IMR-90 (cell line): Measurements from ENCODE around the gene KCTD5. TPM values are rescaled to one million over a fixed set of nuclear protein-coding genes. Genes with fewer than 3 reads are reported as not detected.
"Not testable (repeated sequence)": the region's sequence is repeated elsewhere in the genome, so short reads cannot be mapped to it uniquely, and the experiment has no call there.

Experiments
- ATAC-seq: fragments of 200-7000 bp; cut with Tn5 transposase; 2 replicates; pipeline ENCODE4 v1.9.1; 2020; ENCODE audit warnings: low read depth, mild to moderate bottlenecking, moderate library complexity
- BruUV-seq: library from RNA; stranded (reverse); fragments of 400-500 nt; replicated peaks from 2 replicates; lab custom pipeline; 2021; lab: Mats Ljungman, UMichigan
- CTCF ChIA-PET: fragments of 300-600 bp; formaldehyde crosslinking; extraction: SDS; loops from one replicate; lab custom pipeline; 2021; ENCODE audit warnings: antibody characterized with exemption; lab: Yijun Ruan, JAX
- POLR2A ChIA-PET: fragments of 300-600 bp; sonication (Branson Sonifier 250); formaldehyde crosslinking; loops from one replicate; lab custom pipeline; 2022; ENCODE audit warnings: antibody characterized with exemption; ENCODE audit not compliant: unreplicated experiment; lab: Charles Lee
- DNase-seq: peaks from one replicate; pipeline ENCODE4 v3.0.0; 2013
- H2AFZ ChIP-seq: replicated peaks from 2 replicates; pipeline ENCODE3; 2013; ENCODE audit warnings: low read length, mild to moderate bottlenecking; ENCODE audit not compliant: poor library complexity
- H2AK5ac ChIP-seq: 2 replicates; pipeline ENCODE4 v1.6.1; 2013; ENCODE audit warnings: low read depth, low read length, inconsistent platforms
- H2AK9ac ChIP-seq: replicated peaks from 2 replicates; pipeline ENCODE3; 2013; ENCODE audit warnings: mild to moderate bottlenecking, low read depth, low read length, moderate library complexity; ENCODE audit not compliant: poor library complexity
- H2BK120ac ChIP-seq: 2 replicates; pipeline ENCODE4 v1.6.1; 2013; ENCODE audit warnings: low read depth, low read length, inconsistent platforms
- H2BK15ac ChIP-seq: 3 replicates; pipeline ENCODE4 v1.6.1; 2013; ENCODE audit warnings: low read depth, low read length, inconsistent platforms
- H2BK20ac ChIP-seq: 2 replicates; pipeline ENCODE4 v1.6.1; 2013; ENCODE audit warnings: low read depth, mild to moderate bottlenecking, inconsistent platforms, low read length, moderate library complexity
- H2BK5ac ChIP-seq: 2 replicates; pipeline ENCODE4 v1.6.1; 2013; ENCODE audit warnings: mild to moderate bottlenecking, low read depth, low read length, inconsistent platforms; ENCODE audit not compliant: poor library complexity, severe bottlenecking
- H3K14ac ChIP-seq: replicated peaks from 2 replicates; pipeline ENCODE4 v1.6.1; 2013; ENCODE audit warnings: low read depth, low read length, inconsistent platforms
- H3K18ac ChIP-seq: 2 replicates; pipeline ENCODE4 v1.6.1; 2013; ENCODE audit warnings: low read depth, low read length, control low read depth
- H3K23ac ChIP-seq: 2 replicates; pipeline ENCODE4 v1.6.1; 2013; ENCODE audit warnings: low read depth, low read length, inconsistent platforms
- H3K27ac ChIP-seq: 2 replicates; pipeline ENCODE4 v1.5.1; 2013; ENCODE audit warnings: mild to moderate bottlenecking, control low read depth, low read length; ENCODE audit not compliant: insufficient read depth
- H3K27me3 ChIP-seq: 2 replicates; pipeline ENCODE4 v1.6.1; 2013; ENCODE audit warnings: low read length; ENCODE audit not compliant: control insufficient read depth, insufficient read depth
- H3K36me3 ChIP-seq: 2 replicates; pipeline ENCODE4 v1.6.1; 2013; ENCODE audit warnings: low read length, mixed read lengths; ENCODE audit not compliant: control insufficient read depth, insufficient read depth
- H3K4ac ChIP-seq: 2 replicates; pipeline ENCODE4 v1.6.1; 2013; ENCODE audit warnings: low read depth, low read length, inconsistent platforms
- H3K4me1 ChIP-seq: 2 replicates; pipeline ENCODE4 v1.6.1; 2013; ENCODE audit warnings: low read length, mixed read lengths; ENCODE audit not compliant: control insufficient read depth, insufficient read depth
- H3K4me2 ChIP-seq: 2 replicates; pipeline ENCODE4 v1.6.1; 2013; ENCODE audit warnings: low read depth, mild to moderate bottlenecking, control low read depth, low read length, moderate library complexity
- H3K4me3 ChIP-seq: 2 replicates; pipeline ENCODE4 v1.5.1; 2013; ENCODE audit warnings: low read depth, mild to moderate bottlenecking, control low read depth, low read length, moderate library complexity; ENCODE audit not compliant: insufficient read depth
- H3K56ac ChIP-seq: 2 replicates; pipeline ENCODE4 v1.6.1; 2013; ENCODE audit warnings: low read length, inconsistent platforms; ENCODE audit not compliant: insufficient read depth; ENCODE audit errors: extremely low read depth
- H3K79me1 ChIP-seq, 2 experiments: 2 replicates each; pipeline ENCODE4 v1.6.1; 2013; ENCODE audit warnings: low read length in 2 of 2, inconsistent platforms in 1 of 2, low read depth in 1 of 2
- H3K9ac ChIP-seq: 2 replicates; pipeline ENCODE4 v1.6.1; 2013; ENCODE audit warnings: low read depth, low read length, control low read depth
- H3K9me1 ChIP-seq: 2 replicates; pipeline ENCODE4 v1.6.1; 2013; ENCODE audit warnings: low read length, inconsistent platforms; ENCODE audit not compliant: insufficient read depth
- H3K9me3 ChIP-seq: 2 replicates; pipeline ENCODE4 v1.6.1; 2013; ENCODE audit warnings: low read length; ENCODE audit not compliant: control insufficient read depth, insufficient read depth
- H4K20me1 ChIP-seq: 2 replicates; pipeline ENCODE4 v1.6.1; 2013; ENCODE audit warnings: low read length, inconsistent platforms; ENCODE audit not compliant: insufficient read depth
- H4K5ac ChIP-seq: 2 replicates; pipeline ENCODE4 v1.6.1; 2013; ENCODE audit warnings: mild to moderate bottlenecking, low read depth, low read length, control low read depth
- H4K8ac ChIP-seq, 2 experiments: 2 replicates each; pipeline ENCODE4 v1.6.1; 2013; ENCODE audit warnings: low read depth in 2 of 2, low read length in 2 of 2, control low read depth in 1 of 2, inconsistent platforms in 1 of 2
- H4K91ac ChIP-seq: 2 replicates; pipeline ENCODE4 v1.6.1; 2013; ENCODE audit warnings: low read depth, low read length, inconsistent platforms; ENCODE audit not compliant: insufficient read depth
- WGBS, 2 experiments: methylation state at CpG; one replicate each; pipeline versions ENCODE4 v1.1.5 to v1.1.7; 2013; ENCODE audit warnings: missing lambda C conversion rate in 2 of 2; ENCODE audit not compliant: insufficient read length in 1 of 2; ENCODE audit errors: extremely low coverage in 2 of 2; 5-methylcytosine and 5-hydroxymethylcytosine counted together
- dilution Hi-C: fragments of 300-500 bp; cut with HindIII; formaldehyde crosslinking; loops from one replicate; pipeline ENCODE4 v1.14.3; 2018; ENCODE audit warnings: low sequenced_read_pairs; ENCODE audit not compliant: unreplicated experiment
- in situ Hi-C: fragments of 300-500 bp; cut with MboI; formaldehyde crosslinking; loops from 3 replicates; pipeline ENCODE4 v1.14.3; 2019; ENCODE audit warnings: low sequenced_read_pairs, inconsistent platforms, mixed read lengths
- intact Hi-C: fragments of 100-400 bp; cut with micrococcal nuclease; formaldehyde crosslinking; loops from 2 replicates; pipeline ENCODE4 v1.10.0; 2022
- polyA plus RNA-seq, 3 experiments: library from polyadenylated mRNA; depleted of rRNA; stranded (reverse); fragments of >200 nt; gene quantifications; 2 replicates each; pipeline ENCODE4 v1.2.3, GENCODE V29; 2012; ENCODE audit warnings: low replicate concordance in 1 of 3
- total RNA-seq: library from RNA; depleted of rRNA; stranded (reverse); fragments of >200 nt; gene quantifications from 2 replicates; pipeline ENCODE4 v1.2.3, GENCODE V29; 2012

Gene KCTD5
- total and polyA plus RNA-seq, 2 of the 4 experiments (the other 2 are of a cell fraction): 17.2 to 56.2 TPM

- H3K36me3 ChIP-seq: not testable (repeated sequence)
- WGBS, 2 experiments: no CpG with 5 or more reads among the region's 8 CpGs
These were observed 27.4 kb upstream of the KCTD5 start for GRCh38 chr16:2654949-2655348.

More at GRCh38 chr16:2654949-2655348, 27.4 kb upstream of the KCTD5 start:
- dilution Hi-C loops, POLR2A ChIA-PET, H3K79me1 ChIP-seq, H2BK120ac ChIP-seq, DNase-seq, H3K23ac ChIP-seq, H3K9me3 ChIP-seq, H2BK5ac ChIP-seq, in situ Hi-C loops, H2AK9ac ChIP-seq, H3K14ac ChIP-seq, H2AK5ac ChIP-seq, H3K27ac ChIP-seq, H3K4me1 ChIP-seq, H4K91ac ChIP-seq, H2BK20ac ChIP-seq, H2AFZ ChIP-seq, H3K27me3 ChIP-seq, H3K18ac ChIP-seq, H4K5ac ChIP-seq, H3K56ac ChIP-seq, H3K9ac ChIP-seq, H4K8ac ChIP-seq, BruUV-seq, H3K4me2 ChIP-seq, CTCF ChIA-PET, H2BK15ac ChIP-seq, H3K4me3 ChIP-seq, H3K4ac ChIP-seq, H4K20me1 ChIP-seq, intact Hi-C loops, H3K9me1 ChIP-seq, ATAC-seq: not testable (repeated sequence)
